Activated CD8-positive, alpha-beta T cell treated with anti-CD3 and anti-CD28 coated beads, Interleukin-2, amount 10 ng/mL, durations not matched to agents 7 days and 5 days (primary cell): Measurements from ENCODE around the gene RHEB. TPM values are rescaled to one million over a fixed set of nuclear protein-coding genes. Genes with fewer than 3 reads are reported as not detected.

ENCODE experiments used
- ATAC-seq: fragments of 150-1000 bp; cut with Tn5 transposase; one replicate; pipeline ENCODE4 v1.10.0; 2021; ENCODE audit warnings: moderate library complexity
- CTCF ChIA-PET: fragments of 350-600 bp; sonication (Branson Sonifier 250); formaldehyde crosslinking; loops from one replicate; lab custom pipeline; 2021; ENCODE audit warnings: antibody characterized with exemption; lab: Charles Lee
- POLR2A ChIA-PET: fragments of 350-600 bp; sonication (Branson Sonifier 250); formaldehyde crosslinking; loops from one replicate; lab custom pipeline; 2021; ENCODE audit warnings: antibody characterized with exemption; lab: Charles Lee
- DNase-seq: peaks from one replicate; pipeline ENCODE4 v3.0.0-alpha.2; 2020
- H3K27ac Mint-ChIP-seq: one replicate; pipeline ENCODE4 v1.8.0; 2021; ENCODE audit warnings: mild to moderate bottlenecking, mixed read lengths
- H3K27me3 Mint-ChIP-seq: one replicate; pipeline ENCODE4 v1.8.0; 2021; ENCODE audit warnings: low read depth, mixed read lengths
- H3K36me3 Mint-ChIP-seq: one replicate; pipeline ENCODE4 v1.8.0; 2021; ENCODE audit warnings: low read depth, mixed read lengths
- H3K4me1 Mint-ChIP-seq: one replicate; pipeline ENCODE4 v1.8.0; 2021; ENCODE audit warnings: low read depth, mixed read lengths
- H3K4me3 Mint-ChIP-seq: one replicate; pipeline ENCODE4 v1.8.0; 2021; ENCODE audit warnings: mild to moderate bottlenecking, mixed read lengths
- H3K9me3 Mint-ChIP-seq: one replicate; pipeline ENCODE4 v1.8.0; 2022; ENCODE audit warnings: mixed read lengths; ENCODE audit not compliant: insufficient read depth
- total RNA-seq, 2 experiments: library from RNA; stranded (reverse); gene quantifications; one replicate each; pipeline ENCODE4 v1.2.3, GENCODE V29; 2021

The RHEB gene
- total RNA-seq, 2 experiments from 2014 or later, result 81.1 to 90.3 TPM

GRCh38 chr7:151497306-151497871, 22.3 kb downstream of the RHEB start:
- Mint-ChIP-seq H3K27ac (no peak overlapping the region), H3K36me3 (peaks cover 10% of the 10 kb centered on the region), H3K4me3 (no peak overlapping the region), H3K27me3 (no peaks in the 10 kb centered on the region), H3K9me3 (no peaks in the 10 kb centered on the region), H3K4me1 (peaks cover 36% of the 10 kb centered on the region)
- ChIA-PET POLR2A (no interaction called here), CTCF (interaction anchor here (2.1 kb wide), 1 partner anchor 26 kb away, joined by 4 read pairs; no protein-coding TSS in a partner anchor)
- DNase-seq, result no peak
- ATAC-seq, result no peak

GRCh38 chr7:151495360-151495759, 24.3 kb downstream of the RHEB start:
- H3K27me3 Mint-ChIP-seq, result no peaks in the 10 kb centered on the region
- no peak overlapping the region for H3K27ac Mint-ChIP-seq
- DNase-seq (no peak), ATAC-seq (no peak)
- H3K4me1 Mint-ChIP-seq, result peaks cover 33% of the 10 kb centered on the region
- ChIA-PET CTCF (no interaction called here), POLR2A (no interaction called here)
- peaks cover 11% of the 10 kb centered on the region for H3K36me3 Mint-ChIP-seq
- no peaks in the 10 kb centered on the region for H3K9me3 Mint-ChIP-seq
- H3K4me3 Mint-ChIP-seq, result no peak overlapping the region

GRCh38 chr7:151494298-151495284, 25.1 kb downstream of the RHEB start:
- ChIA-PET POLR2A (no interaction called here), CTCF (no interaction called here)
- Mint-ChIP-seq H3K4me3 (no peak overlapping the region), H3K36me3 (peaks cover 12% of the 10 kb centered on the region), H3K4me1 (peaks cover 29% of the 10 kb centered on the region), H3K27me3 (no peaks in the 10 kb centered on the region), H3K9me3 (no peaks in the 10 kb centered on the region), H3K27ac (no peak overlapping the region)
- no peak for ATAC-seq
- DNase-seq, result no peak

- ChIA-PET CTCF (no interaction called here), POLR2A (no interaction called here)
- Mint-ChIP-seq H3K4me1 (peaks cover 24% of the 10 kb centered on the region), H3K4me3 (no peak overlapping the region), H3K36me3 (peaks cover 24% of the 10 kb centered on the region), H3K27ac (no peak overlapping the region), H3K9me3 (no peaks in the 10 kb centered on the region), H3K27me3 (no peaks in the 10 kb centered on the region)
- DNase-seq (no peak), ATAC-seq (no peak)
These were observed 26.6 kb downstream of the RHEB start for GRCh38 chr7:151493083-151493482.

GRCh38 chr7:151491859-151492258, 27.8 kb downstream of the RHEB start:
- no peak overlapping the region for H3K27ac Mint-ChIP-seq
- H3K27me3 Mint-ChIP-seq, result no peaks in the 10 kb centered on the region
- H3K9me3 Mint-ChIP-seq, result no peaks in the 10 kb centered on the region
- peaks cover 26% of the 10 kb centered on the region for H3K36me3 Mint-ChIP-seq
- CTCF ChIA-PET, result interaction anchor here (0.8 to 1.3 kb wide), 3 partner anchors 21 to 140 kb away, joined by 3 read pairs; no protein-coding TSS in a partner anchor
- no peak for DNase-seq
- no peak overlapping the region for H3K4me3 Mint-ChIP-seq
- ATAC-seq, result no peak
- peaks cover 24% of the 10 kb centered on the region for H3K4me1 Mint-ChIP-seq
- POLR2A ChIA-PET, result no interaction called here

GRCh38 chr7:151490456-151491105, 29.1 kb downstream of the RHEB start:
- ChIA-PET CTCF (interaction anchor here (1.3 kb wide), 1 partner anchor 20 kb away, joined by 3 read pairs; no protein-coding TSS in a partner anchor), POLR2A (interaction anchor here (0.8 kb wide), 1 partner anchor 27 kb away, joined by 3 read pairs; no protein-coding TSS in a partner anchor)
- Mint-ChIP-seq H3K9me3 (no peaks in the 10 kb centered on the region), H3K27me3 (no peaks in the 10 kb centered on the region), H3K4me1 (peaks cover 19% of the 10 kb centered on the region), H3K36me3 (peaks cover 35% of the 10 kb centered on the region), H3K27ac (peak overlapping the region; percentile 37), H3K4me3 (no peak overlapping the region)
- DNase-seq, result no peak
- no peak for ATAC-seq

GRCh38 chr7:151489498-151489897, 30.2 kb downstream of the RHEB start:
- no peak for DNase-seq
- Mint-ChIP-seq H3K27ac (no peak overlapping the region), H3K9me3 (no peaks in the 10 kb centered on the region), H3K36me3 (peaks cover 44% of the 10 kb centered on the region), H3K4me1 (peaks cover 14% of the 10 kb centered on the region), H3K27me3 (no peaks in the 10 kb centered on the region), H3K4me3 (no peak overlapping the region)
- ChIA-PET CTCF (interaction anchor here (0.8 to 1.4 kb wide), 2 partner anchors 9 to 41 kb away, joined by 3 to 4 read pairs; no protein-coding TSS in a partner anchor), POLR2A (no interaction called here)
- no peak for ATAC-seq

GRCh38 chr7:151488096-151488495, 31.6 kb downstream of the RHEB start:
- Mint-ChIP-seq H3K9me3 (no peaks in the 10 kb centered on the region), H3K27me3 (no peaks in the 10 kb centered on the region), H3K36me3 (peaks cover 52% of the 10 kb centered on the region), H3K4me1 (peaks cover 2% of the 10 kb centered on the region), H3K27ac (no peak overlapping the region), H3K4me3 (no peak overlapping the region)
- ATAC-seq (no peak), DNase-seq (no peak)
- ChIA-PET POLR2A (no interaction called here), CTCF (interaction anchor here (0.7 to 1.4 kb wide), 2 partner anchors 39 to 429 kb away, joined by 3 to 4 read pairs; no protein-coding TSS in a partner anchor)

- Mint-ChIP-seq H3K9me3 (no peaks in the 10 kb centered on the region), H3K27ac (no peak overlapping the region), H3K4me3 (no peak overlapping the region), H3K27me3 (no peaks in the 10 kb centered on the region), H3K36me3 (peaks cover 55% of the 10 kb centered on the region), H3K4me1 (peaks cover 6% of the 10 kb centered on the region)
- ATAC-seq (no peak), DNase-seq (no peak)
- POLR2A ChIA-PET, result interaction anchor here (0.7 to 0.8 kb wide), 2 partner anchors 33 to 571 kb away, joined by 3 read pairs; no protein-coding TSS in a partner anchor
- CTCF ChIA-PET, result no interaction called here
These were observed 32.5 kb downstream of the RHEB start for GRCh38 chr7:151487228-151487627.

- ChIA-PET POLR2A (no interaction called here), CTCF (no interaction called here)
- no peaks in the 10 kb centered on the region for H3K27me3 Mint-ChIP-seq
- H3K9me3 Mint-ChIP-seq, result no peaks in the 10 kb centered on the region
- H3K4me3 Mint-ChIP-seq, result no peak overlapping the region
- H3K4me1 Mint-ChIP-seq, result peaks cover 16% of the 10 kb centered on the region
- DNase-seq (no peak), ATAC-seq (no peak)
- H3K36me3 Mint-ChIP-seq, result peaks cover 61% of the 10 kb centered on the region
- no peak overlapping the region for H3K27ac Mint-ChIP-seq
These were observed 33.6 kb downstream of the RHEB start for GRCh38 chr7:151486074-151486473.

- ATAC-seq, result no peak
- H3K27ac Mint-ChIP-seq, result no peak overlapping the region
- DNase-seq, result no peak
- ChIA-PET CTCF (no interaction called here), POLR2A (interaction anchor here (1.3 kb wide), 1 partner anchor 34 kb away, joined by 3 read pairs; no protein-coding TSS in a partner anchor)
- no peaks in the 10 kb centered on the region for H3K27me3 Mint-ChIP-seq
- peaks cover 16% of the 10 kb centered on the region for H3K4me1 Mint-ChIP-seq
- H3K9me3 Mint-ChIP-seq, result no peaks in the 10 kb centered on the region
- H3K36me3 Mint-ChIP-seq, result peaks cover 54% of the 10 kb centered on the region
- H3K4me3 Mint-ChIP-seq, result no peak overlapping the region
These were observed 34.6 kb downstream of the RHEB start for GRCh38 chr7:151484971-151485707.
